ENCODE measurements around the gene TRABD2B. TPM values are rescaled to one million over a fixed set of nuclear protein-coding genes. Genes with fewer than 3 reads are reported as not detected.

Gene TRABD2B
- total and polyA plus RNA-seq, 2 experiments from 2014 or later, result 1.6 to 2.0 TPM

DNA sequence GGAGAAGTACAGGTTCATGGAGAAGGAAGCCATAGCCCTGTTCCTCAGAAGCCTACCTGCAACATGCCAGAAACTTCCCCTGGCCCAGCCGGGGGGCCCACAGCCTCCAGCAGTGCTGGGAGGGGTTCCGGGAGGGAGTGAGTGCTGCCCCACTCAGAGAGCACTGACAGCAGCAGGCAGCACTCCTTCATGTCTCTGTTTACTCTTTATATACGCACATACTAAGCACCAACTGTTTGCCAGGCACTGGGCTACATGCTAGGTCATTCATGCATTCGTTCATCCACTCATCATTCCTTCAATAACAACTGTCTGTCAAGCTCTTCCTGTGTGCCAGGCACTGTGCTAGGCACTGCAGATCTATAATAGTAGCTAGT, 120.6 kb downstream of the TRABD2B start:
- Histone ChIP-seq H3K4me2 (no peak overlapping the region), H3K9me2 (ENCODE audit: insufficient read depth) (no peaks in the 10 kb centered on the region), H3K4me3 (no peak overlapping the region), H2AFZ (no peak overlapping the region), H3K4me1 (ENCODE audit: insufficient read depth) (no peaks in the 10 kb centered on the region), H3K27me3 (ENCODE audit: insufficient read depth) (no peaks in the 10 kb centered on the region), H3K36me3 (ENCODE audit: insufficient read depth) (no peaks in the 10 kb centered on the region), H3K27ac (ENCODE audit: low read depth) (no peak overlapping the region), H4K20me1 (replicated peaks; ENCODE audit: insufficient read depth) (peaks cover 3% of the 10 kb centered on the region; the same call in 1 of the 2 replicates), H3F3A (replicated peaks; ENCODE audit: low read depth) (no peaks in the 10 kb centered on the region), H3K79me2 (replicated peaks; ENCODE audit: insufficient read depth) (no peaks in the 10 kb centered on the region)
- H3K27ac Mint-ChIP-seq, result no peak overlapping the region
- no peak for DNase-seq (ENCODE audit: low spot score)
- ATAC-seq, result no peak
- no peak overlapping the region for H3K4me3 Mint-ChIP-seq
- peaks cover 6% of the 10 kb centered on the region for H3K27me3 Mint-ChIP-seq (ENCODE audit: insufficient read depth, low read depth, poor library complexity)
- no peaks in the 10 kb centered on the region for H3K36me3 Mint-ChIP-seq (ENCODE audit: low read depth)
- no peaks in the 10 kb centered on the region for H3K9me3 Mint-ChIP-seq
- TF ChIP-seq POLR2AphosphoS5 (IDR thresholded peaks at IDR 0.05; ENCODE audit: low read depth) (no peak), ZNF462 (CRISPR knock-in tag; IDR thresholded peaks at IDR 0.05) (no peak), CREB1 (CRISPR knock-in tag; IDR thresholded peaks at IDR 0.05; ENCODE audit: low read depth) (no peak), JUNB (IDR thresholded peaks at IDR 0.05; ENCODE audit: unreplicated experiment) (no peak), ZNF114 (CRISPR knock-in tag; IDR thresholded peaks at IDR 0.05) (no peak), NANOG (IDR thresholded peaks at IDR 0.05; ENCODE audit: borderline replicate concordance) (no peak), EZH2phosphoT487 (IDR thresholded peaks at IDR 0.05; ENCODE audit: unreplicated experiment) (no peak), EZH2 (IDR thresholded peaks at IDR 0.05; ENCODE audit: low read depth, unreplicated experiment) (no peak), CTCF (conservative IDR thresholded peaks at IDR 0.05; ENCODE audit: low read depth in 2 of 2) (no peak), ZNF331 (CRISPR knock-in tag; IDR thresholded peaks at IDR 0.05; ENCODE audit: low read depth) (no peak), ETS1 (IDR thresholded peaks at IDR 0.05) (no peak), STAT1 (IDR thresholded peaks at IDR 0.05; ENCODE audit: unreplicated experiment) (no peak)
- TF ChIP-seq, protein P1, sequence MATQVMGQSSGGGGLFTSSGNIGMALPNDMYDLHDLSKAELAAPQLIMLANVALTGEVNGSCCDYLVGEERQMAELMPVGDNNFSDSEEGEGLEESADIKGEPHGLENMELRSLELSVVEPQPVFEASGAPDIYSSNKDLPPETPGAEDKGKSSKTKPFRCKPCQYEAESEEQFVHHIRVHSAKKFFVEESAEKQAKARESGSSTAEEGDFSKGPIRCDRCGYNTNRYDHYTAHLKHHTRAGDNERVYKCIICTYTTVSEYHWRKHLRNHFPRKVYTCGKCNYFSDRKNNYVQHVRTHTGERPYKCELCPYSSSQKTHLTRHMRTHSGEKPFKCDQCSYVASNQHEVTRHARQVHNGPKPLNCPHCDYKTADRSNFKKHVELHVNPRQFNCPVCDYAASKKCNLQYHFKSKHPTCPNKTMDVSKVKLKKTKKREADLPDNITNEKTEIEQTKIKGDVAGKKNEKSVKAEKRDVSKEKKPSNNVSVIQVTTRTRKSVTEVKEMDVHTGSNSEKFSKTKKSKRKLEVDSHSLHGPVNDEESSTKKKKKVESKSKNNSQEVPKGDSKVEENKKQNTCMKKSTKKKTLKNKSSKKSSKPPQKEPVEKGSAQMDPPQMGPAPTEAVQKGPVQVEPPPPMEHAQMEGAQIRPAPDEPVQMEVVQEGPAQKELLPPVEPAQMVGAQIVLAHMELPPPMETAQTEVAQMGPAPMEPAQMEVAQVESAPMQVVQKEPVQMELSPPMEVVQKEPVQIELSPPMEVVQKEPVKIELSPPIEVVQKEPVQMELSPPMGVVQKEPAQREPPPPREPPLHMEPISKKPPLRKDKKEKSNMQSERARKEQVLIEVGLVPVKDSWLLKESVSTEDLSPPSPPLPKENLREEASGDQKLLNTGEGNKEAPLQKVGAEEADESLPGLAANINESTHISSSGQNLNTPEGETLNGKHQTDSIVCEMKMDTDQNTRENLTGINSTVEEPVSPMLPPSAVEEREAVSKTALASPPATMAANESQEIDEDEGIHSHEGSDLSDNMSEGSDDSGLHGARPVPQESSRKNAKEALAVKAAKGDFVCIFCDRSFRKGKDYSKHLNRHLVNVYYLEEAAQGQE (IDR thresholded peaks at IDR 0.05; ENCODE audit: unreplicated experiment), result no peak
- peaks cover 12% of the 10 kb centered on the region for H3K4me1 Mint-ChIP-seq
